NT2/D1 (cell line): Measurements from ENCODE around the gene OPA3.

ENCODE experiments used
- DNase-seq: peaks from one replicate; pipeline ENCODE4 v3.0.0-alpha.2; 2011; ENCODE audit warnings: low read depth, low spot score
- H3K27me3 ChIP-seq: 2 replicates; pipeline ENCODE4 v1.6.0; 2011; ENCODE audit warnings: mild to moderate bottlenecking; ENCODE audit not compliant: insufficient read length, insufficient read depth
- H3K36me3 ChIP-seq: 2 replicates; pipeline ENCODE4 v1.6.1; 2011; ENCODE audit warnings: mild to moderate bottlenecking, low read length, mixed read lengths; ENCODE audit not compliant: insufficient read depth, insufficient read length
- H3K4me1 ChIP-seq: 2 replicates; pipeline ENCODE4 v1.5.1; 2011; ENCODE audit not compliant: insufficient read depth, insufficient read length
- H3K4me3 ChIP-seq: 2 replicates; pipeline ENCODE4 v1.5.1; 2011; ENCODE audit warnings: low read depth; ENCODE audit not compliant: insufficient read length
- H3K9ac ChIP-seq: 2 replicates; pipeline ENCODE4 v1.6.0; 2011; ENCODE audit warnings: low read depth; ENCODE audit not compliant: insufficient read length
- H3K9me3 ChIP-seq: 2 replicates; pipeline ENCODE4 v1.5.1; 2011; ENCODE audit warnings: mild to moderate bottlenecking, low read length; ENCODE audit not compliant: insufficient read depth
- SUZ12 ChIP-seq: IDR thresholded peaks from 2 replicates; pipeline ENCODE4 v1.6.1; 2011; ENCODE audit not compliant: insufficient read length, insufficient read depth; ENCODE audit errors: extremely low read depth
- YY1 ChIP-seq: IDR thresholded peaks from 2 replicates; pipeline ENCODE4 v1.6.1; 2011; ENCODE audit not compliant: insufficient read length, insufficient read depth
- ZNF274 ChIP-seq: IDR thresholded peaks from 2 replicates; pipeline ENCODE4 v1.6.1; 2011; ENCODE audit warnings: mild to moderate bottlenecking, low read depth, low read length

OPA3 gene

GRCh38 chr19:45509692-45510015, 74.9 kb downstream of the OPA3 start:
- Histone ChIP-seq H3K27me3 (no peaks in the 10 kb centered on the region), H3K36me3 (peaks cover 32% of the 10 kb centered on the region), H3K9ac (peak overlapping the region; percentile 61), H3K9me3 (no peaks in the 10 kb centered on the region), H3K4me3 (peak overlapping the region; percentile 26), H3K4me1 (peaks cover 5% of the 10 kb centered on the region)
- DNase-seq = no peak
- no peak for TF ChIP-seq SUZ12
- no peak for TF ChIP-seq YY1
- no peak for TF ChIP-seq ZNF274

- Histone ChIP-seq H3K4me3 (peak overlapping the region; percentile 86), H3K9ac (peak overlapping the region; percentile 81), H3K4me1 (peaks cover 5% of the 10 kb centered on the region), H3K36me3 (peaks cover 27% of the 10 kb centered on the region), H3K27me3 (no peaks in the 10 kb centered on the region), H3K9me3 (no peaks in the 10 kb centered on the region)
- no peak for TF ChIP-seq SUZ12
- TF ChIP-seq ZNF274 = no peak
- TF ChIP-seq YY1 = no peak
- DNase-seq = no peak
Measured at GRCh38 chr19:45508861-45509691, 75.5 kb downstream of the OPA3 start.

GRCh38 chr19:45508417-45508860, 76.2 kb downstream of the OPA3 start:
- H3K4me3 ChIP-seq = peak overlapping the region; percentile 86
- no peaks in the 10 kb centered on the region for H3K9me3 ChIP-seq
- peaks cover 5% of the 10 kb centered on the region for H3K4me1 ChIP-seq
- DNase-seq = no peak
- TF ChIP-seq YY1 (no peak), ZNF274 (no peak), SUZ12 (no peak)
- peak overlapping the region; percentile 90 for H3K9ac ChIP-seq
- no peaks in the 10 kb centered on the region for H3K27me3 ChIP-seq
- H3K36me3 ChIP-seq = peaks cover 22% of the 10 kb centered on the region

- H3K9me3 ChIP-seq = no peaks in the 10 kb centered on the region
- H3K27me3 ChIP-seq = no peaks in the 10 kb centered on the region
- H3K36me3 ChIP-seq = peaks cover 20% of the 10 kb centered on the region
- DNase-seq = no peak
- H3K4me1 ChIP-seq = peaks cover 5% of the 10 kb centered on the region
- peak overlapping the region; percentile 90 for H3K9ac ChIP-seq
- H3K4me3 ChIP-seq = peak overlapping the region; percentile 86
- TF ChIP-seq SUZ12 = no peak
- no peak for TF ChIP-seq ZNF274
- no peak for TF ChIP-seq YY1
Measured at GRCh38 chr19:45507872-45508416, 76.7 kb downstream of the OPA3 start.

- TF ChIP-seq ZNF274 (no peak), SUZ12 (no peak), YY1 (no peak)
- H3K4me1 ChIP-seq = peaks cover 5% of the 10 kb centered on the region
- H3K9ac ChIP-seq = peak within 1 kb of the TSS; percentile 90
- no peaks in the 10 kb centered on the region for H3K27me3 ChIP-seq
- DNase-seq = peak; percentile 65
- H3K9me3 ChIP-seq = no peaks in the 10 kb centered on the region
- H3K4me3 ChIP-seq = peak within 1 kb of the TSS; percentile 86
- H3K36me3 ChIP-seq = peaks cover 18% of the 10 kb centered on the region
Measured at GRCh38 chr19:45506989-45507871, 77.4 kb downstream of the OPA3 start, which contains the start of gene VASP. VASP (plus strand) TSS chr19:45507479; CDS start chr19:45507772, 293 bp downstream.

- Histone ChIP-seq H3K9me3 (no peaks in the 10 kb centered on the region), H3K4me3 (peak overlapping the region; percentile 86), H3K27me3 (no peaks in the 10 kb centered on the region), H3K9ac (peak overlapping the region; percentile 83), H3K36me3 (peaks cover 12% of the 10 kb centered on the region), H3K4me1 (peaks cover 5% of the 10 kb centered on the region)
- DNase-seq = peak; percentile 84
- TF ChIP-seq YY1 = no peak
- no peak for TF ChIP-seq SUZ12
- TF ChIP-seq ZNF274 = no peak
Measured at GRCh38 chr19:45506246-45506988, 78.2 kb downstream of the OPA3 start.
